Spleen (tissue), 11 donors: ENCODE measurements around the gene NCOA7. TPM values are rescaled to one million over a fixed set of nuclear protein-coding genes. Genes with fewer than 3 reads are reported as not detected.
"Not testable (repeated sequence)": the region's sequence is repeated elsewhere in the genome, so short reads cannot be mapped to it uniquely, and the experiment has no call there.

ENCODE experiments used
- DNase-seq: peaks from one replicate; pipeline ENCODE4 v3.0.0-alpha.2; 2020
- H3K27ac ChIP-seq, 8 donors: fragments of 200-600 bp; sonication (generic) in 7 of 8; 1 replicate in 4 of 8; 2 replicates in 4 of 8; pipeline versions ENCODE4 v1.5.0 to v1.8.0; 2016 to 2021; ENCODE audit warnings: inconsistent platforms in 4 of 8, mild to moderate bottlenecking in 4 of 8, moderate library complexity in 1 of 8
- H3K27me3 ChIP-seq, 7 donors: fragments of 200-600 bp; sonication (generic) in 6 of 7; replicated peaks in 1 of 7; 1 replicate in 4 of 7; 2 replicates in 3 of 7; pipeline versions ENCODE4 v1.5.0 to v1.8.0; 2016 to 2021; ENCODE audit warnings: inconsistent platforms in 3 of 7, mild to moderate bottlenecking in 1 of 7
- H3K36me3 ChIP-seq, 6 donors: fragments of 200-600 bp; sonication (generic) in 5 of 6; 1 replicate in 4 of 6; 2 replicates in 2 of 6; pipeline versions ENCODE4 v1.5.0 to v1.8.0; 2016 to 2021; ENCODE audit warnings: inconsistent platforms in 2 of 6
- H3K4me1 ChIP-seq, 6 donors: fragments of 200-600 bp; sonication (generic) in 5 of 6; 1 replicate in 3 of 6; 2 replicates in 3 of 6; pipeline versions ENCODE4 v1.5.0 to v1.8.0; 2016 to 2021; ENCODE audit warnings: inconsistent platforms in 3 of 6
- H3K4me3 ChIP-seq, 8 donors: fragments of 200-600 bp; sonication (generic) in 7 of 8; 1 replicate in 4 of 8; 2 replicates in 4 of 8; pipeline versions ENCODE4 v1.5.0 to v1.8.0; 2016 to 2021; ENCODE audit warnings: inconsistent platforms in 4 of 8, mild to moderate bottlenecking in 4 of 8, moderate library complexity in 2 of 8
- H3K9me3 ChIP-seq, 8 donors: fragments of 200-600 bp; sonication (generic) in 7 of 8; 1 replicate in 4 of 8; 2 replicates in 4 of 8; pipeline versions ENCODE4 v1.5.0 to v1.8.0; 2016 to 2021; ENCODE audit warnings: inconsistent platforms in 4 of 8
- CTCF ChIP-seq, 11 experiments: fragments of 200-600 bp in 7 of 11; fragments of 450-650 bp in 4 of 11; sonication (generic) in 4 of 11; IDR thresholded peaks in 8 of 11; conservative IDR thresholded peaks in 3 of 11; 1 replicate in 7 of 11; 2 replicates in 4 of 11; pipeline versions ENCODE4 v1.4.0 to v1.8.0; 2016 to 2021; ENCODE audit warnings: antibody characterized with exemption in 11 of 11, inconsistent platforms in 4 of 11, mild to moderate bottlenecking in 1 of 11
- POLR2A ChIP-seq, 3 donors: fragments of 450-650 bp; IDR thresholded peaks; one replicate each; pipeline ENCODE4 v1.5.1; 2017; ENCODE audit warnings: antibody characterized with exemption in 3 of 3, mild to moderate bottlenecking in 1 of 3
- POLR2AphosphoS5 ChIP-seq, 3 donors: sonication (generic); formaldehyde crosslinking; IDR thresholded peaks; one replicate each; pipeline ENCODE4 v1.5.1; 2017; ENCODE audit warnings: antibody characterized with exemption in 3 of 3
- WGBS, 5 donors: extraction: QIAGEN DNeasy Blood & Tissue Kit in 3 of 5; methylation state at CpG; one replicate each; pipeline versions ENCODE4 v1.1.5 to v1.1.7; 2013 to 2018; 5-methylcytosine and 5-hydroxymethylcytosine counted together
- intact Hi-C: fragments of 100-400 bp; cut with DNase I; formaldehyde crosslinking; loops from one replicate; pipeline ENCODE4 v1.15.0; 2023; ENCODE audit warnings: low total_unique reads
- polyA plus RNA-seq, 3 donors: library from polyadenylated mRNA; stranded (reverse); fragments of 200-250 nt; gene quantifications; one replicate each; pipeline ENCODE4 v1.2.1, GENCODE V29; 2013
- total RNA-seq, 7 donors: library from RNA; depleted of rRNA in 3 of 7; stranded (reverse); fragments of >200 nt in 3 of 7; fragmentation: NEBNext Ultra II Directional in 4 of 7; extraction: Animal tissue kit (Norgen Biotek cat#: 25700) in 4 of 7; gene quantifications; one replicate each; pipeline versions ENCODE4 v1.1.0 to v1.2.1, GENCODE V29; 2016 to 2021
- donor health status: healthy with polysubstance abuse.
- donor health status: DM: no; HTN: no; CAD: no; lungs with moderate emphysema.
- donor health status: DM: no; HTN: no; CAD: no.
- donor health status: Bipolar disorder and iron deficiency.
- donor health status: healthy.
- donor health status: DM: no; HTN: no; CAD: no.
- donor health status: DM: yes; HTN: yes; CAD: no.

Gene NCOA7
- total and polyA plus RNA-seq, 10 donors, result 11.8 to 84.3 (median 43.1) TPM

DNA sequence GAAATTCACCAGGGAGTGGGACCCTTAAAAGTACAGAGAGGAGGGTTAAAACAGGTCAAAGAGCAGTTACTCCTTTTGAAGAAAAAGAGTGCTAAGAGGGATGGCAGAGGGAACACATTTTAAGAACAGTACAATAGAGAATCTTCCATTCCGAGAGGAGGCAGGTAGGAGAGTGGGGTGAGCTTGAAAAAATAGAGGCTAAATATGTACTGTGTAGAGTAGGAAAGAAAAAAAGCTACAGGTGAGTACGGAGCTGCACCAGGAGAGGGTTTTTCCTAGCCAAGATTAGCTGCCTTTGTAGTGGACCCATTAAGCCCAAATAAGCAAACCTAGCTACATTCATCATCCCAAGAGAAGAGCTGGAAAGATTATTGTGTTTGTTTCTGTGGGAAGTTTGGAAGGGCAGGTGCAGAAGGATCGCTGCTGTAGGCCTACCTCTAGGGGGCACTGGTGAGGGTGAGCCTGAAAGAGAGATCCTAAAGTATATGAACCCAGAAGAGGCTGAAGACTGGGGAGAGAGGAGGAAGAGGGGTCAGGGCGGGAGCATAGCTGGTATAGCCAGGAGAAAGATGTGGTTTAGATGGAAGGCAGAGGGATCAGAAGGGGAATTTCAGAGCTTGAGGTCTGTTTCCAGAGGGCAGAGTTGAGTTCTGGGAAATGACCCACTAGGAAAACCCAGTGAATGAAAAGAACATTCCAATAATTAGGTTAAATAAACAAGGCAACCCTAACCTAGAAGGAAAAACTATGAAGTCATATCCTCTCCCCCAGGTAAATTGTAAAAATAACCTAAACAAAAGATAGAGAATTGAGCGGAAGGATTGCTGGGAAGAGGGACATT is 115.6 kb downstream of the NCOA7 start:
- 71 to 80% (median 74%) methylated on average over 5 of the region's 5 CpGs for WGBS, 5 donors
- Histone ChIP-seq H3K4me3 (no peak overlapping the region), H3K27ac (no peak overlapping the region), H3K36me3 (peaks cover 0 to 65% (median 15%) of the 10 kb centered on the region in 6 donors), H3K4me1 (peaks cover 0 to 15% (median 2%) of the 10 kb centered on the region in 6 donors), H3K9me3 (no peaks in the 10 kb centered on the region), H3K27me3 (no peaks in the 10 kb centered on the region)
- DNase-seq, result no peak
- intact Hi-C loops, result no loop called here
- TF ChIP-seq POLR2AphosphoS5 (IDR thresholded peaks at IDR 0.05), result peak in 1 of 3 donors; percentile 16
- peak; percentile 32 to 81 (median 60) for TF ChIP-seq CTCF (IDR thresholded peaks at IDR 0.05 in 8 of 11, conservative IDR thresholded peaks at IDR 0.05 in 3 of 11)
- TF ChIP-seq POLR2A (IDR thresholded peaks at IDR 0.05), result no peak

DNA sequence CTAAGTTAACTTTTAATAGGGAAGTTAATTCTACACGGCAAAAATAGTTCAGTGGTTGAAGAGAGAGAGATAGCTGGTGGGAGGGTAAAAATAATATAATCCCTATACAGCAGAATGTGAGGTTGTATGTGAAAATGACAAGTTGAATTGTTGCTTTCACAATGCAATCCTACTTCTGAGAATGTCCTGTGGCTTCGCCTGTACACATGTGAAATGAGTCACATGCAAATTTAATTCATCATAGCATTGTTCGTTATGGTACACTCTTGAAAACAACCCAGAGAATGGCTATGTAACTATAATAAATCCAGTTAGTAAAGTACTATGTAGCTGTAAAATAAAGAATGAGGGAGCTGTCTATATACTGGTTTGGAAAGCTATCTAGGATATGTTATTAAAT is 119.8 kb downstream of the NCOA7 start:
- peaks cover 0 to 64% (median 9%) of the 10 kb centered on the region in 6 donors for H3K36me3 ChIP-seq
- no peak for DNase-seq
- TF ChIP-seq POLR2A (IDR thresholded peaks at IDR 0.05) (no peak), CTCF (IDR thresholded peaks at IDR 0.05 in 8 of 11, conservative IDR thresholded peaks at IDR 0.05 in 3 of 11) (no peak), POLR2AphosphoS5 (IDR thresholded peaks at IDR 0.05) (no peak)
- H3K4me1 ChIP-seq, result peaks cover 0 to 17% (median 2%) of the 10 kb centered on the region in 6 donors
- H3K4me3 ChIP-seq, result no peak overlapping the region
- intact Hi-C loops, result no loop called here
- 34 to 59% (median 46%) methylated on average over 3 of the region's 3 CpGs for WGBS, 5 donors
- H3K9me3 ChIP-seq, result no peaks in the 10 kb centered on the region
- H3K27ac ChIP-seq, result peak overlapping the region in 1 of 8 donors; percentile 12
- H3K27me3 ChIP-seq, result no peaks in the 10 kb centered on the region

- H3K27ac ChIP-seq, H3K9me3 ChIP-seq, H3K27me3 ChIP-seq, H3K4me3 ChIP-seq, DNase-seq, intact Hi-C loops: not testable (repeated sequence)
- peaks cover 0 to 17% (median 2%) of the 10 kb centered on the region in 6 donors for H3K4me1 ChIP-seq
- 78 to 91% (median 82%) methylated on average over 4 of the region's 4 CpGs for WGBS, 5 donors
- peaks cover 0 to 64% (median 14%) of the 10 kb centered on the region in 6 donors for H3K36me3 ChIP-seq
Measured at GRCh38 chr6:125911051-125911451, 120.3 kb downstream of the NCOA7 start.

DNA sequence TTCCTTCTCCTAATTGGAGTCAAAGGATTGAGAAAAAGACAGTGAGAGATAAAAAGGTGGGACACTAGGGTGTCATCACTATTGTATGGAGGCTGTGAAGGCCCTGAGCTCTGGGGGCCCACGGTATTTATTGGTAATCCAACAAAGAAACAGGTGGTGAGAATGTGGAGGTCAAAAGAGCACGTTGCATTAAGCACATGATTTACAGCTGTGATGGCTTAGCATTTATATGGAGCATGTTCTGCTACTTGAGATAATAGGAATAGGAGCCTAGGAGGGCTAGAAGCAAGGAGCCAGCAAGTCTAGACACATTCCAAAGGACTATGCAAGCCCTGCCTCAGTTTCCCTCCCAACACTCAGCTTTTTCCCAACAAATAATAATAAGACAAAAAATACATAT is 121.7 kb downstream of the NCOA7 start:
- WGBS, 5 donors, result 81 to 92% (median 87%) methylated on average over 2 of the region's 2 CpGs
- H3K27ac ChIP-seq, H3K9me3 ChIP-seq, intact Hi-C loops, H3K4me3 ChIP-seq, DNase-seq, H3K27me3 ChIP-seq: not testable (repeated sequence)
- Histone ChIP-seq H3K36me3 (peaks cover 0 to 71% (median 21%) of the 10 kb centered on the region in 6 donors), H3K4me1 (peaks cover 0 to 17% (median 2%) of the 10 kb centered on the region in 6 donors)

- H3K4me1 ChIP-seq, result peaks cover 0 to 22% (median 2%) of the 10 kb centered on the region in 6 donors
- H3K36me3 ChIP-seq, result peaks cover 0 to 69% (median 21%) of the 10 kb centered on the region in 6 donors
- WGBS, 5 donors, result 96 to 100% (median 100%) methylated on average over 1 of the region's 1 CpG
- no peak for DNase-seq
- intact Hi-C loops, result no loop called here
- no peaks in the 10 kb centered on the region for H3K27me3 ChIP-seq
- no peak overlapping the region for H3K4me3 ChIP-seq
- H3K9me3 ChIP-seq, result no peaks in the 10 kb centered on the region
- TF ChIP-seq POLR2A (IDR thresholded peaks at IDR 0.05) (no peak), POLR2AphosphoS5 (IDR thresholded peaks at IDR 0.05) (no peak), CTCF (IDR thresholded peaks at IDR 0.05 in 8 of 11, conservative IDR thresholded peaks at IDR 0.05 in 3 of 11) (no peak)
- no peak overlapping the region for H3K27ac ChIP-seq
Measured at GRCh38 chr6:125913145-125913544, 122.4 kb downstream of the NCOA7 start.
